Retina (tissue), 1 donor: ENCODE data around the gene PFKFB3.
"Not testable (repeated sequence)": the region's sequence is repeated elsewhere in the genome, so short reads cannot be mapped to it uniquely, and the experiment has no call there.

Experiments used
- DNase-seq: peaks from one replicate; pipeline ENCODE4 v3.0.0-alpha.2; 2016

Gene PFKFB3

GRCh38 chr10:6275022-6275997, 72.6 kb downstream of the PFKFB3 start:
- DNase-seq = peak; percentile 33

GRCh38 chr10:6276356-6276755, 73.6 kb downstream of the PFKFB3 start:
- DNase-seq = no peak

- DNase-seq = no peak
Measured at GRCh38 chr10:6278519-6279120, 75.9 kb downstream of the PFKFB3 start.

GRCh38 chr10:6279540-6280267, 77.0 kb downstream of the PFKFB3 start:
- peak; percentile 36 for DNase-seq

GRCh38 chr10:6280291-6280690, 77.6 kb downstream of the PFKFB3 start:
- DNase-seq = no peak

- DNase-seq = no peak
Measured at GRCh38 chr10:6282454-6282958, 79.8 kb downstream of the PFKFB3 start.

- DNase-seq = no peak
Measured at GRCh38 chr10:6283655-6284054, 80.9 kb downstream of the PFKFB3 start.

GRCh38 chr10:6290621-6291020, 87.9 kb downstream of the PFKFB3 start:
- not testable (repeated sequence) for DNase-seq

GRCh38 chr10:6292741-6293151, 90.0 kb downstream of the PFKFB3 start:
- DNase-seq = no peak

- not testable (repeated sequence) for DNase-seq
Measured at GRCh38 chr10:6296425-6296824, 93.7 kb downstream of the PFKFB3 start.

- no peak for DNase-seq
Measured at GRCh38 chr10:6296828-6297251, 94.1 kb downstream of the PFKFB3 start.

GRCh38 chr10:6297522-6297921, 94.8 kb downstream of the PFKFB3 start:
- DNase-seq = no peak

- DNase-seq = no peak
Measured at GRCh38 chr10:6297951-6298381, 95.2 kb downstream of the PFKFB3 start.

- DNase-seq = no peak
Measured at GRCh38 chr10:6298428-6298827, 95.7 kb downstream of the PFKFB3 start.

GRCh38 chr10:6299234-6299633, 96.5 kb downstream of the PFKFB3 start:
- no peak for DNase-seq

GRCh38 chr10:6299743-6300105, 97.0 kb downstream of the PFKFB3 start:
- no peak for DNase-seq

- DNase-seq = peak; percentile 15
Measured at GRCh38 chr10:6300106-6300783, 97.5 kb downstream of the PFKFB3 start.

GRCh38 chr10:6300784-6301460, 98.2 kb downstream of the PFKFB3 start:
- DNase-seq = no peak

- DNase-seq = no peak
Measured at GRCh38 chr10:6301488-6302075, 98.8 kb downstream of the PFKFB3 start.
